Gastroesophageal sphincter (tissue), 4 donors: ENCODE data around the gene LRRIQ1. TPM values are rescaled to one million over a fixed set of nuclear protein-coding genes. Genes with fewer than 3 reads are reported as not detected.

Source experiments
- ATAC-seq: fragments of 150-250 bp; one replicate; pipeline ENCODE4 v1.9.1; 2016; ENCODE audit warnings: mild to moderate bottlenecking, moderate library complexity
- H3K27ac ChIP-seq, 4 donors: fragments of 200-600 bp; sonication (generic) in 3 of 4; 1 replicate in 3 of 4; 2 replicates in 1 of 4; pipeline ENCODE4 v1.5.1; 2016 to 2019
- H3K27me3 ChIP-seq: fragments of 200-600 bp; sonication (generic); one replicate; pipeline ENCODE4 v1.5.1; 2019
- H3K36me3 ChIP-seq, 2 donors: fragments of 200-600 bp; sonication (generic); one replicate each; pipeline ENCODE4 v1.5.1; 2019; ENCODE audit warnings: control low read depth in 1 of 2
- H3K4me1 ChIP-seq, 3 donors: fragments of 200-600 bp; sonication (generic); 1 replicate in 2 of 3; 2 replicates in 1 of 3; pipeline ENCODE4 v1.5.1; 2016 to 2019; ENCODE audit warnings: control low read depth in 2 of 3
- H3K4me3 ChIP-seq, 2 donors: fragments of 200-600 bp; sonication (generic); one replicate each; pipeline ENCODE4 v1.5.1; 2019; ENCODE audit warnings: mild to moderate bottlenecking in 1 of 2, moderate library complexity in 1 of 2
- H3K9me3 ChIP-seq, 3 donors: fragments of 200-600 bp; sonication (generic); one replicate each; pipeline ENCODE4 v1.5.1; 2017 to 2019; ENCODE audit warnings: control low read depth in 2 of 3
- CTCF ChIP-seq, 4 experiments: fragments of 200-600 bp in 2 of 4; fragments of 450-650 bp in 2 of 4; sonication (generic) in 1 of 4; IDR thresholded peaks; one replicate each; pipeline ENCODE4 v1.5.1; 2017 to 2019; ENCODE audit warnings: antibody characterized with exemption in 4 of 4, mild to moderate bottlenecking in 2 of 4, moderate library complexity in 2 of 4
- EP300 ChIP-seq: sonication (generic); formaldehyde crosslinking; IDR thresholded peaks from one replicate; pipeline ENCODE4 v1.6.1; 2017; ENCODE audit warnings: antibody characterized with exemption, mild to moderate bottlenecking
- POLR2A ChIP-seq, 2 donors: fragments of 450-650 bp; IDR thresholded peaks; one replicate each; pipeline ENCODE4 v1.6.1; 2017; ENCODE audit warnings: antibody characterized with exemption in 2 of 2, mild to moderate bottlenecking in 2 of 2, moderate library complexity in 1 of 2
- POLR2AphosphoS5 ChIP-seq: sonication (generic); formaldehyde crosslinking; IDR thresholded peaks from one replicate; pipeline ENCODE4 v1.6.1; 2017; ENCODE audit warnings: antibody characterized with exemption
- WGBS, 2 donors: methylation state at CpG; one replicate each; pipeline ENCODE4 v1.1.5; 2018; ENCODE audit warnings: low coverage in 1 of 2; 5-methylcytosine and 5-hydroxymethylcytosine counted together
- total RNA-seq, 4 donors: library from RNA; depleted of rRNA; stranded (reverse); fragments of >200 nt; gene quantifications; one replicate each; pipeline ENCODE4 v1.1.0, GENCODE V29; 2016

LRRIQ1 gene
- total RNA-seq, 4 donors from 2014 or later: 0.31 to 1.4 (median 0.54) TPM; not detected in 1

GRCh38 chr12:85130646-85131045, 94.5 kb downstream of the LRRIQ1 start:
- Histone ChIP-seq H3K36me3 (no peaks in the 10 kb centered on the region), H3K9me3 (no peaks in the 10 kb centered on the region), H3K4me3 (no peak overlapping the region), H3K4me1 (no peaks in the 10 kb centered on the region), H3K27me3 (no peaks in the 10 kb centered on the region), H3K27ac (no peak overlapping the region)
- WGBS, 2 donors: 50 to 58% methylated on average over 1 to 6 of the region's 6 CpGs
- TF ChIP-seq CTCF (IDR thresholded peaks at IDR 0.05) (no peak), POLR2A (IDR thresholded peaks at IDR 0.05) (no peak), EP300 (no peak), POLR2AphosphoS5 (no peak)
- ATAC-seq: no peak

- H3K4me1 ChIP-seq: no peaks in the 10 kb centered on the region
- no peaks in the 10 kb centered on the region for H3K27me3 ChIP-seq
- WGBS, 2 donors: 89 to 100% methylated on average over 1 of the region's 1 CpG
- H3K36me3 ChIP-seq: no peaks in the 10 kb centered on the region
- H3K4me3 ChIP-seq: no peak overlapping the region
- TF ChIP-seq POLR2A (IDR thresholded peaks at IDR 0.05): no peak
- TF ChIP-seq POLR2AphosphoS5: no peak
- no peak for TF ChIP-seq CTCF (IDR thresholded peaks at IDR 0.05)
- TF ChIP-seq EP300: no peak
- H3K27ac ChIP-seq: no peak overlapping the region
- no peaks in the 10 kb centered on the region for H3K9me3 ChIP-seq
- ATAC-seq: no peak
Measured at GRCh38 chr12:85138833-85139232, 102.7 kb downstream of the LRRIQ1 start.

- TF ChIP-seq POLR2A (IDR thresholded peaks at IDR 0.05): no peak
- ATAC-seq: no peak
- H3K4me3 ChIP-seq: no peak overlapping the region
- H3K27me3 ChIP-seq: no peaks in the 10 kb centered on the region
- WGBS, 2 donors: 89 to 100% methylated on average over 1 of the region's 1 CpG
- H3K36me3 ChIP-seq: no peaks in the 10 kb centered on the region
- H3K4me1 ChIP-seq: no peaks in the 10 kb centered on the region
- no peak overlapping the region for H3K27ac ChIP-seq
- no peaks in the 10 kb centered on the region for H3K9me3 ChIP-seq
Measured at GRCh38 chr12:85147331-85147730, 111.2 kb downstream of the LRRIQ1 start.

GRCh38 chr12:85152311-85152729, 116.2 kb downstream of the LRRIQ1 start:
- no peak for ATAC-seq
- no peak for TF ChIP-seq POLR2AphosphoS5
- TF ChIP-seq CTCF (IDR thresholded peaks at IDR 0.05): no peak
- no peak for TF ChIP-seq POLR2A (IDR thresholded peaks at IDR 0.05)
- no peak for TF ChIP-seq EP300
- no peak overlapping the region for H3K4me3 ChIP-seq
- no peak overlapping the region for H3K27ac ChIP-seq
- H3K4me1 ChIP-seq: no peaks in the 10 kb centered on the region
- H3K36me3 ChIP-seq: no peaks in the 10 kb centered on the region
- 29 to 42% methylated on average over 2 of the region's 2 CpGs for WGBS, 2 donors
- no peaks in the 10 kb centered on the region for H3K9me3 ChIP-seq
- no peaks in the 10 kb centered on the region for H3K27me3 ChIP-seq

GRCh38 chr12:85155791-85156190, 119.6 kb downstream of the LRRIQ1 start:
- no peaks in the 10 kb centered on the region for H3K9me3 ChIP-seq
- no peak overlapping the region for H3K4me3 ChIP-seq
- no peaks in the 10 kb centered on the region for H3K4me1 ChIP-seq
- H3K27me3 ChIP-seq: no peaks in the 10 kb centered on the region
- TF ChIP-seq EP300 (no peak), POLR2AphosphoS5 (no peak), POLR2A (IDR thresholded peaks at IDR 0.05) (no peak), CTCF (IDR thresholded peaks at IDR 0.05) (peak in 1 of 4 experiments; percentile 28)
- no peak overlapping the region for H3K27ac ChIP-seq
- no peak for ATAC-seq
- no peaks in the 10 kb centered on the region for H3K36me3 ChIP-seq
- 16 to 41% methylated on average over 2 of the region's 2 CpGs for WGBS, 2 donors
